NCI-H146 treated with DMSO at 0.1 percent for 48 hours (cell line): Measurements from ENCODE around the gene FOXA3.

Experiments
- DNase-seq: peaks from one replicate; lab custom pipeline; 2025; ENCODE audit not compliant: unreplicated experiment; lab: John Stamatoyannopoulos, UW

FOXA3 gene

GRCh38 chr19:45917421-45918091 is 53.4 kb downstream of the FOXA3 start:
- DNase-seq = no peak

GRCh38 chr19:45918721-45919120 is 54.6 kb downstream of the FOXA3 start:
- DNase-seq = no peak

GRCh38 chr19:45919678-45920077 is 55.6 kb downstream of the FOXA3 start:
- no peak for DNase-seq

- no peak for DNase-seq
These were observed 56.3 kb downstream of the FOXA3 start for GRCh38 chr19:45920458-45920857.

GRCh38 chr19:45922281-45922680 is 58.2 kb downstream of the FOXA3 start:
- no peak for DNase-seq
